ENCODE measurements around the gene FAM177A1.

FAM177A1 gene

GRCh38 chr14:35004839-35005238 is 41.2 kb upstream of the FAM177A1 start:
- H4K20me1 ChIP-seq (ENCODE audit: insufficient read depth): no peaks in the 10 kb centered on the region
- TF ChIP-seq CTCF (conservative IDR thresholded peaks at IDR 0.05; ENCODE audit: low read depth, low read length): no peak
- no peaks in the 10 kb centered on the region for H3K27me3 ChIP-seq (ENCODE audit: insufficient read depth, low read depth)
- H3K4me2 ChIP-seq: no peak overlapping the region
- H3K9ac ChIP-seq: no peak overlapping the region
- H3K27ac ChIP-seq: no peak overlapping the region
- H3K36me3 ChIP-seq (ENCODE audit: insufficient read depth): no peaks in the 10 kb centered on the region
- H2AFZ ChIP-seq (ENCODE audit: low read depth): no peak overlapping the region
- H3K4me3 ChIP-seq (IDR thresholded peaks at IDR 0.05; ENCODE audit: insufficient read depth, low read depth, low read length): no peak overlapping the region
- no peaks in the 10 kb centered on the region for H3K4me1 ChIP-seq (ENCODE audit: low read depth, poor library complexity, severe bottlenecking)
- H3K79me2 ChIP-seq (ENCODE audit: insufficient read depth, low read depth): no peaks in the 10 kb centered on the region

- no peak for TF ChIP-seq CTCF (conservative IDR thresholded peaks at IDR 0.05; ENCODE audit: low read depth, low read length)
- Histone ChIP-seq H3K36me3 (ENCODE audit: insufficient read depth) (no peaks in the 10 kb centered on the region), H3K27me3 (ENCODE audit: insufficient read depth, low read depth) (no peaks in the 10 kb centered on the region), H3K27ac (no peak overlapping the region), H3K79me2 (ENCODE audit: insufficient read depth, low read depth) (no peaks in the 10 kb centered on the region), H2AFZ (ENCODE audit: low read depth) (no peak overlapping the region), H4K20me1 (ENCODE audit: insufficient read depth) (no peaks in the 10 kb centered on the region), H3K4me3 (IDR thresholded peaks at IDR 0.05; ENCODE audit: insufficient read depth, low read depth, low read length) (no peak overlapping the region), H3K4me2 (no peak overlapping the region), H3K9ac (no peak overlapping the region), H3K4me1 (ENCODE audit: low read depth, poor library complexity, severe bottlenecking) (no peaks in the 10 kb centered on the region)
These were observed 29.5 kb upstream of the FAM177A1 start for GRCh38 chr14:35016568-35016967.

- Histone ChIP-seq H3K4me3 (IDR thresholded peaks at IDR 0.05; ENCODE audit: insufficient read depth, low read depth, low read length) (no peak overlapping the region), H3K9ac (no peak overlapping the region), H3K27me3 (ENCODE audit: insufficient read depth, low read depth) (no peaks in the 10 kb centered on the region), H3K79me2 (ENCODE audit: insufficient read depth, low read depth) (no peaks in the 10 kb centered on the region), H2AFZ (ENCODE audit: low read depth) (no peak overlapping the region), H3K4me1 (ENCODE audit: low read depth, poor library complexity, severe bottlenecking) (no peaks in the 10 kb centered on the region), H4K20me1 (ENCODE audit: insufficient read depth) (no peaks in the 10 kb centered on the region), H3K4me2 (no peak overlapping the region), H3K27ac (no peak overlapping the region), H3K36me3 (ENCODE audit: insufficient read depth) (no peaks in the 10 kb centered on the region)
- no peak for TF ChIP-seq CTCF (conservative IDR thresholded peaks at IDR 0.05; ENCODE audit: low read depth, low read length)
These were observed 25.4 kb upstream of the FAM177A1 start for GRCh38 chr14:35020713-35021112.

- Histone ChIP-seq H3K4me3 (IDR thresholded peaks at IDR 0.05; ENCODE audit: insufficient read depth, low read depth, low read length) (no peak overlapping the region), H3K27ac (no peak overlapping the region), H4K20me1 (ENCODE audit: insufficient read depth) (no peaks in the 10 kb centered on the region), H3K79me2 (ENCODE audit: insufficient read depth, low read depth) (no peaks in the 10 kb centered on the region), H2AFZ (ENCODE audit: low read depth) (no peak overlapping the region), H3K27me3 (ENCODE audit: insufficient read depth, low read depth) (no peaks in the 10 kb centered on the region), H3K36me3 (ENCODE audit: insufficient read depth) (no peaks in the 10 kb centered on the region), H3K4me1 (ENCODE audit: low read depth, poor library complexity, severe bottlenecking) (no peaks in the 10 kb centered on the region), H3K4me2 (no peak overlapping the region), H3K9ac (no peak overlapping the region)
- TF ChIP-seq CTCF (conservative IDR thresholded peaks at IDR 0.05; ENCODE audit: low read depth, low read length): no peak
These were observed 17.6 kb upstream of the FAM177A1 start for GRCh38 chr14:35028435-35028834.

GRCh38 chr14:35032562-35032961 is 13.5 kb upstream of the FAM177A1 start:
- Histone ChIP-seq H3K36me3 (ENCODE audit: insufficient read depth) (no peaks in the 10 kb centered on the region), H3K27ac (no peak overlapping the region), H3K4me1 (ENCODE audit: low read depth, poor library complexity, severe bottlenecking) (no peaks in the 10 kb centered on the region), H2AFZ (ENCODE audit: low read depth) (no peak overlapping the region), H3K4me2 (no peak overlapping the region), H3K9ac (no peak overlapping the region), H3K79me2 (ENCODE audit: insufficient read depth, low read depth) (no peaks in the 10 kb centered on the region), H3K27me3 (ENCODE audit: insufficient read depth, low read depth) (no peaks in the 10 kb centered on the region), H3K4me3 (IDR thresholded peaks at IDR 0.05; ENCODE audit: insufficient read depth, low read depth, low read length) (no peak overlapping the region), H4K20me1 (ENCODE audit: insufficient read depth) (no peaks in the 10 kb centered on the region)
- no peak for TF ChIP-seq CTCF (conservative IDR thresholded peaks at IDR 0.05; ENCODE audit: low read depth, low read length)
